K562 (cell line): Measurements from ENCODE around the gene NTSR2. TPM values are rescaled to one million over a fixed set of nuclear protein-coding genes. Genes with fewer than 3 reads are reported as not detected.

ENCODE experiments used
- ATAC-seq: fragments of 200-7000 bp; cut with Tn5 transposase; 3 replicates; pipeline ENCODE4 v1.9.1; 2020; ENCODE audit warnings: moderate library complexity
- BruUV-seq: library from RNA; stranded (reverse); fragments of 400-500 nt; replicated peaks from 2 replicates; lab custom pipeline; 2021; lab: Mats Ljungman, UMichigan
- CTCF ChIA-PET: fragments of 300-600 bp; formaldehyde crosslinking; extraction: SDS; loops from one replicate; lab custom pipeline; 2021; ENCODE audit warnings: low intra/inter-chr PET ratio; lab: Yijun Ruan, JAX
- POLR2A ChIA-PET: fragments of 300-600, 350-650 bp; sonication (Branson Sonifier 250); formaldehyde crosslinking; extraction: SDS; loops from one replicate; lab custom pipeline; 2021; ENCODE audit warnings: antibody characterized with exemption, inconsistent platforms; lab: Yijun Ruan, JAX
- DNase-seq, 4 experiments: peaks; one replicate each; pipeline versions ENCODE4 v3.0.0 to v3.0.0-alpha.2; 2011 to 2018; ENCODE audit warnings: low spot score in 3 of 4, mixed read lengths in 3 of 4; ENCODE audit errors: extremely low read depth in 1 of 4
- FAIRE-seq: peaks from 2 replicates; lab custom pipeline; 2011; peaks lifted over from hg19 to GRCh38; lab: Jason Lieb, UNC
- H2AFZ ChIP-seq: 2 replicates; pipeline ENCODE4 v1.6.0; 2011; ENCODE audit warnings: low read depth, low read length, control low read depth, inconsistent platforms
- H3K27ac ChIP-seq: fragments of 200-600 bp; 3 replicates; pipeline ENCODE4 v1.8.0; 2011; ENCODE audit warnings: low read depth, mild to moderate bottlenecking, control low read depth, inconsistent platforms, low read length, moderate library complexity, mixed read lengths; ENCODE audit errors: extremely low read depth
- H3K27me3 ChIP-seq, 2 experiments: fragments of 300-600 bp in 1 of 2; 2 replicates in 1 of 2; 3 replicates in 1 of 2; pipeline versions ENCODE4 v1.6.0 to v1.8.0; 2011; ENCODE audit warnings: inconsistent platforms in 2 of 2, low read length in 2 of 2, mild to moderate bottlenecking in 1 of 2, mixed read lengths in 1 of 2, moderate library complexity in 1 of 2; ENCODE audit not compliant: control insufficient read depth in 2 of 2, insufficient read depth in 2 of 2
- H3K36me3 ChIP-seq: fragments of 300-600 bp; 3 replicates; pipeline ENCODE4 v1.8.0; 2011; ENCODE audit warnings: mild to moderate bottlenecking, low read length, inconsistent platforms; ENCODE audit not compliant: control insufficient read depth, insufficient read depth
- H3K4me1 ChIP-seq, 2 experiments: fragments of 200-600 bp in 1 of 2; replicated peaks in 1 of 2; 2 replicates in 1 of 2; 3 replicates in 1 of 2; pipeline versions ENCODE4 v1.5.1 to v1.8.0; 2011; ENCODE audit warnings: inconsistent platforms in 2 of 2, low read length in 2 of 2, mild to moderate bottlenecking in 1 of 2, mixed read lengths in 1 of 2, moderate library complexity in 1 of 2; ENCODE audit not compliant: control insufficient read depth in 2 of 2, insufficient read depth in 2 of 2
- H3K4me2 ChIP-seq: 2 replicates; pipeline ENCODE4 v1.6.1; 2011; ENCODE audit warnings: low read length, control low read depth, inconsistent platforms, mixed read lengths; ENCODE audit not compliant: insufficient read depth
- H3K4me3 ChIP-seq: fragments of 200-600 bp; sonication (generic), shearing (Covaris generic); 2 replicates; pipeline ENCODE4 v1.5.1; 2016; ENCODE audit warnings: control low read depth, inconsistent platforms
- H3K79me2 ChIP-seq: fragments of 200-600 bp; 3 replicates; pipeline ENCODE4 v1.8.0; 2011; ENCODE audit warnings: low read length, inconsistent platforms; ENCODE audit not compliant: control insufficient read depth, insufficient read depth
- H3K9ac ChIP-seq, 2 experiments: 2 replicates each; pipeline versions ENCODE4 v1.6.0 to v1.6.1; 2011; ENCODE audit warnings: low read depth in 2 of 2, low read length in 2 of 2, control low read depth in 1 of 2, inconsistent platforms in 1 of 2, mild to moderate bottlenecking in 1 of 2, mixed read lengths in 1 of 2; ENCODE audit not compliant: insufficient read depth in 1 of 2
- H3K9me1 ChIP-seq: one replicate; pipeline ENCODE4 v1.6.0; 2011; ENCODE audit warnings: inconsistent platforms, mild to moderate bottlenecking, low read length, moderate library complexity; ENCODE audit not compliant: control insufficient read depth, insufficient read depth
- H3K9me3 ChIP-seq: replicated peaks from 2 replicates; pipeline ENCODE4 v1.5.1; 2011; ENCODE audit warnings: low read depth, low read length, inconsistent platforms; ENCODE audit not compliant: control insufficient read depth, insufficient read depth
- H4K20me1 ChIP-seq: replicated peaks from 2 replicates; pipeline ENCODE4 v1.6.1; 2011; ENCODE audit warnings: low read length, inconsistent platforms, mixed read lengths; ENCODE audit not compliant: control insufficient read depth, insufficient read depth
- ADNP ChIP-seq: fragments of 200-800 bp; sonication (Bioruptor generic); IDR thresholded peaks from 2 replicates; pipeline ENCODE4 v1.6.1; 2016; ENCODE audit warnings: missing genetic modification characterization, missing compliant biosample characterization
- ELF1 ChIP-seq: fragments of 200-800 bp; sonication (Bioruptor generic); IDR thresholded peaks from 2 replicates; pipeline ENCODE4 v1.6.1; 2016; ENCODE audit warnings: missing genetic modification characterization, missing compliant biosample characterization
- KHSRP ChIP-seq: fragments of 450-650 bp; IDR thresholded peaks from 2 replicates; pipeline ENCODE4 v1.6.1; 2017
- OTX1 ChIP-seq: fragments of 450-650 bp; formaldehyde crosslinking; IDR thresholded peaks from 2 replicates; pipeline ENCODE4 v1.4.0; 2022; ENCODE audit warnings: mild to moderate bottlenecking
- SOX6 ChIP-seq: fragments of 450-650 bp; IDR thresholded peaks from 2 replicates; pipeline ENCODE4 v1.6.1; 2014; ENCODE audit warnings: mild to moderate bottlenecking
- STAG1 ChIP-seq: sonication (generic); formaldehyde crosslinking; IDR thresholded peaks from 2 replicates; pipeline ENCODE4 v1.5.0; 2020; ENCODE audit warnings: missing genetic modification reagents, borderline replicate concordance
- XRCC4 ChIP-seq: IDR thresholded peaks from one replicate; pipeline ENCODE4 v1.6.1; 2011; ENCODE audit not compliant: insufficient read depth, insufficient read length; ENCODE audit errors: extremely low read depth
- WGBS: fragments of 100-300 bp; shearing (Covaris generic); methylation state at CpG from one replicate; pipeline ENCODE4 v1.1.6; 2016; ENCODE audit warnings: low coverage, mixed read lengths; ENCODE audit not compliant: insufficient coverage; ENCODE audit errors: missing lambda C conversion rate; 5-methylcytosine and 5-hydroxymethylcytosine counted together
- in situ Hi-C: fragments of 300-500 bp; cut with MboI; formaldehyde crosslinking; loops from 4 replicates; pipeline ENCODE4 v1.15.0; 2018; ENCODE audit warnings: inconsistent platforms, mixed read lengths
- intact Hi-C: fragments of 100-400 bp; cut with micrococcal nuclease; formaldehyde crosslinking; loops from 2 replicates; pipeline ENCODE4 v1.14.2; 2022
- polyA plus RNA-seq, 8 experiments: library from polyadenylated mRNA; depleted of rRNA in 4 of 8; stranded (reverse) in 5 of 8; unstranded in 3 of 8; fragments of >200 nt; fragmentation: Nextera tagmentation in 2 of 8; fragmentation: Illumina TruSeq in 1 of 8; extraction: Ambion mirVana in 2 of 8; extraction: Trizol in 1 of 8; gene quantifications; 2 replicates each; pipeline versions ENCODE4 v1.2.1 to v1.2.3, GENCODE V29; 2011 to 2014; ENCODE audit warnings: inconsistent platforms in 1 of 8, missing spikeins in 1 of 8
- total RNA-seq, 7 experiments: library from RNA; depleted of rRNA in 6 of 7; stranded (reverse); fragments of >200 nt in 6 of 7; fragmentation: Illumina TruSeq in 2 of 7; extraction: Trizol in 2 of 7; gene quantifications; 2 replicates each; pipeline versions ENCODE4 v1.2.1 to v1.2.3, GENCODE V29; 2011 to 2021; ENCODE audit warnings: low replicate concordance in 1 of 7
- TF ChIP-seq, protein P1 (sequence below), 2 experiments: fragments of 450-650 bp; formaldehyde crosslinking in 1 of 2; IDR thresholded peaks; 2 replicates each; pipeline versions ENCODE4 v1.4.0 to v1.6.1; 2014 to 2020; ENCODE audit warnings: mild to moderate bottlenecking in 2 of 2, borderline replicate concordance in 1 of 2, low read depth in 1 of 2
- TF ChIP-seq, protein P2 (sequence below): sonication (generic); formaldehyde crosslinking; IDR thresholded peaks from 2 replicates; pipeline ENCODE4 v1.8.1; 2022; ENCODE audit warnings: missing genetic modification reagents
- TF ChIP-seq, protein P3 (sequence below): sonication (generic); formaldehyde crosslinking; IDR thresholded peaks from 2 replicates; pipeline ENCODE4 v1.9.0; 2022; ENCODE audit warnings: mild to moderate bottlenecking, missing genetic modification reagents

Gene NTSR2
- total and polyA plus RNA-seq, 9 of the 15 experiments (the other 6 are each of a cell fraction or from before 2014, with no cell fraction given) = not detected

DNA sequence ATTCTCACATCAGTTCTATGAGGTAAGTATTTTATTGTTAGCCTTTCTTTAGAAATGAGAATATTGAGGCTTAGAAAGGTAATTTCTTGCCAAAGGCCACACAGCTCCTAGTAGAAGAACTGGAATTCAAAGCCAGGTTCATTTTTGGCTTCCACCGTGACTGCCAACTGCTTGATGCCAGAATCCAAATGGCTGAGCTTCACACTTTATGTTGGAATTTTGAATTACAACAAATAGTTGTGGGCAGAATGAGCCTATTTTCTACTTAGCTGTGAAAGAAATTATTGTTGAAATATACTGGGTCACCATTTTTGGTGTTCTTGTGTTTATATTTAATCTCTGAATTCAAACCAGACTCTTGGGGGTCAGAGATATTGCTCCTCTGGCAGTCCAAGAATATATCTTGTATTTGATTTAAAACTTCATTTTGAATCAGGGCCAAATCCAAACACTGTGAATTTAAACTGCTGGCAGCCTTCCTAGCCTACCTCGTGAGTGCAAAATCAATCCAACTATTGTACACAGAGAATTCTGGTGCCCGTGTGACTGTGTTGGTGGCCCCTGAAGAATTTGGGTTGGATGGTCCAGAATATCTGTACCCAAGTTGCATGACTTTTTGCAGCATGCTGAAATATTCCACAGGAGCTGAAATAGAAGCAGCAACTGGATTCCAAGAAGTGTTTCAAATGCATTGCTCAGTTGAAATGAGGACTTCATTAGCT is 40.8 kb upstream of the NTSR2 start:
- Histone ChIP-seq H3K27ac (no peak overlapping the region), H3K9me1 (no peaks in the 10 kb centered on the region), H3K4me3 (no peak overlapping the region), H3K79me2 (no peaks in the 10 kb centered on the region), H2AFZ (no peak overlapping the region), H3K9ac (no peak overlapping the region), H3K4me1 (peaks cover 0 to 7% of the 10 kb centered on the region in 2 experiments; a peak in 1 of 5 replicates), H4K20me1 (no peaks in the 10 kb centered on the region; the same call in 1 of the 2 replicates), H3K27me3 (peaks cover 4 to 39% of the 10 kb centered on the region in 2 experiments; a peak in 3 of 5 replicates), H3K9me3 (peaks cover 2% of the 10 kb centered on the region; the same call in 1 of the 2 replicates), H3K36me3 (no peaks in the 10 kb centered on the region), H3K4me2 (no peak overlapping the region)
- ChIA-PET POLR2A (interaction anchor here (0.6 to 0.8 kb wide), 4 partner anchors 12 to 129 kb away, joined by 3 read pairs; no protein-coding TSS in a partner anchor), CTCF (no interaction called here)
- ATAC-seq (no peak), FAIRE-seq (no peak), DNase-seq (no peak)
- intact Hi-C loops (no loop called here), in situ Hi-C loops (no loop called here)
- 2% methylated on average over 3 of the region's 3 CpGs for WGBS
- no TSS peak for BruUV-seq
- TF ChIP-seq KHSRP (no peak), ELF1 (tag) (no peak), OTX1 (no peak), STAG1 (no peak), XRCC4 (no peak), ADNP (tag) (no peak), SOX6 (no peak)
- TF ChIP-seq, protein P1, sequence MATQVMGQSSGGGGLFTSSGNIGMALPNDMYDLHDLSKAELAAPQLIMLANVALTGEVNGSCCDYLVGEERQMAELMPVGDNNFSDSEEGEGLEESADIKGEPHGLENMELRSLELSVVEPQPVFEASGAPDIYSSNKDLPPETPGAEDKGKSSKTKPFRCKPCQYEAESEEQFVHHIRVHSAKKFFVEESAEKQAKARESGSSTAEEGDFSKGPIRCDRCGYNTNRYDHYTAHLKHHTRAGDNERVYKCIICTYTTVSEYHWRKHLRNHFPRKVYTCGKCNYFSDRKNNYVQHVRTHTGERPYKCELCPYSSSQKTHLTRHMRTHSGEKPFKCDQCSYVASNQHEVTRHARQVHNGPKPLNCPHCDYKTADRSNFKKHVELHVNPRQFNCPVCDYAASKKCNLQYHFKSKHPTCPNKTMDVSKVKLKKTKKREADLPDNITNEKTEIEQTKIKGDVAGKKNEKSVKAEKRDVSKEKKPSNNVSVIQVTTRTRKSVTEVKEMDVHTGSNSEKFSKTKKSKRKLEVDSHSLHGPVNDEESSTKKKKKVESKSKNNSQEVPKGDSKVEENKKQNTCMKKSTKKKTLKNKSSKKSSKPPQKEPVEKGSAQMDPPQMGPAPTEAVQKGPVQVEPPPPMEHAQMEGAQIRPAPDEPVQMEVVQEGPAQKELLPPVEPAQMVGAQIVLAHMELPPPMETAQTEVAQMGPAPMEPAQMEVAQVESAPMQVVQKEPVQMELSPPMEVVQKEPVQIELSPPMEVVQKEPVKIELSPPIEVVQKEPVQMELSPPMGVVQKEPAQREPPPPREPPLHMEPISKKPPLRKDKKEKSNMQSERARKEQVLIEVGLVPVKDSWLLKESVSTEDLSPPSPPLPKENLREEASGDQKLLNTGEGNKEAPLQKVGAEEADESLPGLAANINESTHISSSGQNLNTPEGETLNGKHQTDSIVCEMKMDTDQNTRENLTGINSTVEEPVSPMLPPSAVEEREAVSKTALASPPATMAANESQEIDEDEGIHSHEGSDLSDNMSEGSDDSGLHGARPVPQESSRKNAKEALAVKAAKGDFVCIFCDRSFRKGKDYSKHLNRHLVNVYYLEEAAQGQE (IDR thresholded peaks at IDR 0.05; ENCODE audit: borderline replicate concordance) = no peak
- TF ChIP-seq, protein P1 (CRISPR knock-in tag; IDR thresholded peaks at IDR 0.05; ENCODE audit: low read depth) = no peak
- TF ChIP-seq, protein P2, sequence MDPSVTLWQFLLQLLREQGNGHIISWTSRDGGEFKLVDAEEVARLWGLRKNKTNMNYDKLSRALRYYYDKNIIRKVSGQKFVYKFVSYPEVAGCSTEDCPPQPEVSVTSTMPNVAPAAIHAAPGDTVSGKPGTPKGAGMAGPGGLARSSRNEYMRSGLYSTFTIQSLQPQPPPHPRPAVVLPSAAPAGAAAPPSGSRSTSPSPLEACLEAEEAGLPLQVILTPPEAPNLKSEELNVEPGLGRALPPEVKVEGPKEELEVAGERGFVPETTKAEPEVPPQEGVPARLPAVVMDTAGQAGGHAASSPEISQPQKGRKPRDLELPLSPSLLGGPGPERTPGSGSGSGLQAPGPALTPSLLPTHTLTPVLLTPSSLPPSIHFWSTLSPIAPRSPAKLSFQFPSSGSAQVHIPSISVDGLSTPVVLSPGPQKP = no peak
- TF ChIP-seq, protein P3, sequence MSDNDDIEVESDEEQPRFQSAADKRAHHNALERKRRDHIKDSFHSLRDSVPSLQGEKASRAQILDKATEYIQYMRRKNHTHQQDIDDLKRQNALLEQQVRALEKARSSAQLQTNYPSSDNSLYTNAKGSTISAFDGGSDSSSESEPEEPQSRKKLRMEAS = no peak
